H54 (cell line): ENCODE results near the gene ITCH.
"Not testable (repeated sequence)": the region's sequence is repeated elsewhere in the genome, so short reads cannot be mapped to it uniquely, and the experiment has no call there.

Source experiments
- DNase-seq: peaks from one replicate; pipeline ENCODE4 v3.0.0; 2011; ENCODE audit warnings: low spot score, mixed read lengths; ENCODE audit not compliant: insufficient read length
- FAIRE-seq: peaks from 3 replicates; lab custom pipeline; 2011; peaks lifted over from hg19 to GRCh38; lab: Jason Lieb, UNC
- POLR2A ChIP-seq: IDR thresholded peaks from 2 replicates; pipeline ENCODE4 v1.6.1; 2011; ENCODE audit warnings: low read depth, mild to moderate bottlenecking, low read length

The ITCH gene

GRCh38 chr20:34385464-34385863 lies 22.4 kb downstream of the ITCH start:
- no peak for FAIRE-seq
- TF ChIP-seq POLR2A: no peak

GRCh38 chr20:34388000-34388399 lies 24.9 kb downstream of the ITCH start:
- DNase-seq: no peak
- TF ChIP-seq POLR2A: no peak
- no peak for FAIRE-seq

More at GRCh38 chr20:34385464-34385863, 22.4 kb downstream of the ITCH start:
- no peak for DNase-seq

- no peak for FAIRE-seq
Observed at GRCh38 chr20:34388678-34389077, 25.6 kb downstream of the ITCH start.

GRCh38 chr20:34389206-34389953 lies 26.3 kb downstream of the ITCH start:
- DNase-seq: no peak
- no peak for FAIRE-seq

More at GRCh38 chr20:34388678-34389077, 25.6 kb downstream of the ITCH start:
- TF ChIP-seq POLR2A: no peak
- DNase-seq: no peak

GRCh38 chr20:34389954-34390555 lies 27.0 kb downstream of the ITCH start:
- DNase-seq (no peak), FAIRE-seq (no peak)
- no peak for TF ChIP-seq POLR2A

More at GRCh38 chr20:34389206-34389953, 26.3 kb downstream of the ITCH start:
- no peak for TF ChIP-seq POLR2A

GRCh38 chr20:34396408-34396807 lies 33.3 kb downstream of the ITCH start:
- DNase-seq (no peak), FAIRE-seq (no peak)
- TF ChIP-seq POLR2A: no peak

GRCh38 chr20:34397096-34397495 lies 34.0 kb downstream of the ITCH start:
- FAIRE-seq (no peak), DNase-seq (no peak)
- TF ChIP-seq POLR2A: no peak

- not testable (repeated sequence) for DNase-seq
- peak; percentile 69 for FAIRE-seq
Observed at GRCh38 chr20:34400776-34401175, 37.7 kb downstream of the ITCH start.

GRCh38 chr20:34401741-34402455 lies 38.8 kb downstream of the ITCH start:
- no peak for TF ChIP-seq POLR2A
- FAIRE-seq (no peak), DNase-seq (no peak)

- FAIRE-seq (no peak), DNase-seq (no peak)
- TF ChIP-seq POLR2A: no peak
Observed at GRCh38 chr20:34402461-34402860, 39.4 kb downstream of the ITCH start.

GRCh38 chr20:34403063-34403827 lies 40.2 kb downstream of the ITCH start:
- DNase-seq (no peak), FAIRE-seq (no peak)
- no peak for TF ChIP-seq POLR2A

- DNase-seq (no peak), FAIRE-seq (no peak)
- no peak for TF ChIP-seq POLR2A
Observed at GRCh38 chr20:34403908-34404307, 40.8 kb downstream of the ITCH start.

- no peak for FAIRE-seq
Observed at GRCh38 chr20:34404803-34405202, 41.7 kb downstream of the ITCH start.

GRCh38 chr20:34405247-34405651 lies 42.2 kb downstream of the ITCH start:
- DNase-seq, FAIRE-seq: not testable (repeated sequence)

More at GRCh38 chr20:34404803-34405202, 41.7 kb downstream of the ITCH start:
- no peak for DNase-seq
- TF ChIP-seq POLR2A: no peak

- DNase-seq, FAIRE-seq: not testable (repeated sequence)
Observed at GRCh38 chr20:34405942-34406341, 42.9 kb downstream of the ITCH start.
